Spleen (tissue), 11 donors: ENCODE measurements around the gene PELI2. TPM values are rescaled to one million over a fixed set of nuclear protein-coding genes. Genes with fewer than 3 reads are reported as not detected.

ENCODE experiments used
- DNase-seq: peaks from one replicate; pipeline ENCODE4 v3.0.0-alpha.2; 2020
- H3K27ac ChIP-seq, 8 donors: fragments of 200-600 bp; sonication (generic) in 7 of 8; 1 replicate in 4 of 8; 2 replicates in 4 of 8; pipeline versions ENCODE4 v1.5.0 to v1.8.0; 2016 to 2021; ENCODE audit warnings: inconsistent platforms in 4 of 8, mild to moderate bottlenecking in 4 of 8, moderate library complexity in 1 of 8
- H3K27me3 ChIP-seq, 7 donors: fragments of 200-600 bp; sonication (generic) in 6 of 7; replicated peaks in 1 of 7; 1 replicate in 4 of 7; 2 replicates in 3 of 7; pipeline versions ENCODE4 v1.5.0 to v1.8.0; 2016 to 2021; ENCODE audit warnings: inconsistent platforms in 3 of 7, mild to moderate bottlenecking in 1 of 7
- H3K36me3 ChIP-seq, 6 donors: fragments of 200-600 bp; sonication (generic) in 5 of 6; 1 replicate in 4 of 6; 2 replicates in 2 of 6; pipeline versions ENCODE4 v1.5.0 to v1.8.0; 2016 to 2021; ENCODE audit warnings: inconsistent platforms in 2 of 6
- H3K4me1 ChIP-seq, 6 donors: fragments of 200-600 bp; sonication (generic) in 5 of 6; 1 replicate in 3 of 6; 2 replicates in 3 of 6; pipeline versions ENCODE4 v1.5.0 to v1.8.0; 2016 to 2021; ENCODE audit warnings: inconsistent platforms in 3 of 6
- H3K4me3 ChIP-seq, 8 donors: fragments of 200-600 bp; sonication (generic) in 7 of 8; 1 replicate in 4 of 8; 2 replicates in 4 of 8; pipeline versions ENCODE4 v1.5.0 to v1.8.0; 2016 to 2021; ENCODE audit warnings: inconsistent platforms in 4 of 8, mild to moderate bottlenecking in 4 of 8, moderate library complexity in 2 of 8
- H3K9me3 ChIP-seq, 8 donors: fragments of 200-600 bp; sonication (generic) in 7 of 8; 1 replicate in 4 of 8; 2 replicates in 4 of 8; pipeline versions ENCODE4 v1.5.0 to v1.8.0; 2016 to 2021; ENCODE audit warnings: inconsistent platforms in 4 of 8
- POLR2A ChIP-seq, 3 donors: fragments of 450-650 bp; IDR thresholded peaks; one replicate each; pipeline ENCODE4 v1.5.1; 2017; ENCODE audit warnings: antibody characterized with exemption in 3 of 3, mild to moderate bottlenecking in 1 of 3
- POLR2AphosphoS5 ChIP-seq, 3 donors: sonication (generic); formaldehyde crosslinking; IDR thresholded peaks; one replicate each; pipeline ENCODE4 v1.5.1; 2017; ENCODE audit warnings: antibody characterized with exemption in 3 of 3
- WGBS, 5 donors: extraction: QIAGEN DNeasy Blood & Tissue Kit in 3 of 5; methylation state at CpG; one replicate each; pipeline versions ENCODE4 v1.1.5 to v1.1.7; 2013 to 2018; 5-methylcytosine and 5-hydroxymethylcytosine counted together
- intact Hi-C: fragments of 100-400 bp; cut with DNase I; formaldehyde crosslinking; loops from one replicate; pipeline ENCODE4 v1.15.0; 2023; ENCODE audit warnings: low total_unique reads
- polyA plus RNA-seq, 3 donors: library from polyadenylated mRNA; stranded (reverse); fragments of 200-250 nt; gene quantifications; one replicate each; pipeline ENCODE4 v1.2.1, GENCODE V29; 2013
- total RNA-seq, 7 donors: library from RNA; depleted of rRNA in 3 of 7; stranded (reverse); fragments of >200 nt in 3 of 7; fragmentation: NEBNext Ultra II Directional in 4 of 7; extraction: Animal tissue kit (Norgen Biotek cat#: 25700) in 4 of 7; gene quantifications; one replicate each; pipeline versions ENCODE4 v1.1.0 to v1.2.1, GENCODE V29; 2016 to 2021
- TF ChIP-seq, protein P1 (sequence below), 11 experiments: fragments of 200-600 bp in 7 of 11; fragments of 450-650 bp in 4 of 11; sonication (generic) in 4 of 11; IDR thresholded peaks in 8 of 11; conservative IDR thresholded peaks in 3 of 11; 1 replicate in 7 of 11; 2 replicates in 4 of 11; pipeline versions ENCODE4 v1.4.0 to v1.8.0; 2016 to 2021; ENCODE audit warnings: antibody characterized with exemption in 11 of 11, inconsistent platforms in 4 of 11, mild to moderate bottlenecking in 1 of 11
- donor health status: healthy with polysubstance abuse.
- donor health status: DM: no; HTN: no; CAD: no; lungs with moderate emphysema.
- donor health status: DM: no; HTN: no; CAD: no.
- donor health status: Bipolar disorder and iron deficiency.
- donor health status: healthy.
- donor health status: DM: no; HTN: no; CAD: no.
- donor health status: DM: yes; HTN: yes; CAD: no.

The PELI2 gene
- total and polyA plus RNA-seq, 10 donors = 2.1 to 25.3 (median 18.0) TPM

DNA sequence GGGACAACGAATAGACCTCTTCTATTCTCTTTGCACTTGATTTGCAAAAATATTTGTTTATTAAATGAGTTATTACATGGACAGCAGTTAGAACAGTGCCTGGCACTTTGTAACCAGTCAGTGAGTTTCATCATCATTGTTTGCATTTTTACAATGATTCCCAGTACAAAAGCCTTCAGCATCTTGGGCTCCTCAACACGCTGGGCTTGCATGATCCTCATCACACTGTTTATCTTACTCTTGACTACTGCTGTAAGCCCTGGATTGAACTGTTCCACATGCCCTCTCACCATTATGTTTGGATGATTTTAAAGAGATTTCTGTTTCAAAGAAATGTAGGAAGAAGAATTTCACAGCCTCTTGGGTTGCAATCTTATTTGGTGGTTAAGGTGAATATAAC lies 204.3 kb downstream of the PELI2 start:
- Histone ChIP-seq H3K9me3 (no peaks in the 10 kb centered on the region), H3K4me1 (no peaks in the 10 kb centered on the region), H3K27ac (no peak overlapping the region), H3K36me3 (no peaks in the 10 kb centered on the region), H3K27me3 (no peaks in the 10 kb centered on the region), H3K4me3 (no peak overlapping the region)
- 79 to 94% (median 91%) methylated on average over 2 of the region's 2 CpGs for WGBS, 5 donors
- intact Hi-C loops = no loop called here
- no peak for DNase-seq
- TF ChIP-seq POLR2A (IDR thresholded peaks at IDR 0.05) = no peak
- TF ChIP-seq, protein P1, sequence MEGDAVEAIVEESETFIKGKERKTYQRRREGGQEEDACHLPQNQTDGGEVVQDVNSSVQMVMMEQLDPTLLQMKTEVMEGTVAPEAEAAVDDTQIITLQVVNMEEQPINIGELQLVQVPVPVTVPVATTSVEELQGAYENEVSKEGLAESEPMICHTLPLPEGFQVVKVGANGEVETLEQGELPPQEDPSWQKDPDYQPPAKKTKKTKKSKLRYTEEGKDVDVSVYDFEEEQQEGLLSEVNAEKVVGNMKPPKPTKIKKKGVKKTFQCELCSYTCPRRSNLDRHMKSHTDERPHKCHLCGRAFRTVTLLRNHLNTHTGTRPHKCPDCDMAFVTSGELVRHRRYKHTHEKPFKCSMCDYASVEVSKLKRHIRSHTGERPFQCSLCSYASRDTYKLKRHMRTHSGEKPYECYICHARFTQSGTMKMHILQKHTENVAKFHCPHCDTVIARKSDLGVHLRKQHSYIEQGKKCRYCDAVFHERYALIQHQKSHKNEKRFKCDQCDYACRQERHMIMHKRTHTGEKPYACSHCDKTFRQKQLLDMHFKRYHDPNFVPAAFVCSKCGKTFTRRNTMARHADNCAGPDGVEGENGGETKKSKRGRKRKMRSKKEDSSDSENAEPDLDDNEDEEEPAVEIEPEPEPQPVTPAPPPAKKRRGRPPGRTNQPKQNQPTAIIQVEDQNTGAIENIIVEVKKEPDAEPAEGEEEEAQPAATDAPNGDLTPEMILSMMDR (IDR thresholded peaks at IDR 0.05 in 8 of 11, conservative IDR thresholded peaks at IDR 0.05 in 3 of 11) = no peak
- TF ChIP-seq POLR2AphosphoS5 (IDR thresholded peaks at IDR 0.05) = no peak

DNA sequence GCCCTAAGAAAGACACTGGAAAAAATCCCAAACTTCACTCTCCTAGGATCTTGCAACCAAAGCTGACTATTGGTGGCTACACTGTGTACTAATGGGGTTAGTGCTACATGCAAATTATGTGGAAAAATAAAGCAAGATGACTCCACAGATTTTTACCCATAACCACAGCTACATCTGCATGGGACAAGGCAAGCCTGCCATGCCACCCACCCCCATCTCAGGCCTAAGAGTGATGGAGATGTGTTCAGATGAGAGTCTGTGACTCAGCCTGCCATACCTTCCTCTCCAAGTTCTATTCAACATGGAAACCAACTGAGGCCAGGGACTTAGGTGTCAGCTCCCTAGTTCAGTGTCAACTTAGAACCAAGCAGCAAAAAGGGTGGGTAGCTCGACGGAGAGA lies 206.2 kb downstream of the PELI2 start:
- no peaks in the 10 kb centered on the region for H3K27me3 ChIP-seq
- 87 to 100% (median 95%) methylated on average over 2 of the region's 2 CpGs for WGBS, 5 donors
- DNase-seq = no peak

DNA sequence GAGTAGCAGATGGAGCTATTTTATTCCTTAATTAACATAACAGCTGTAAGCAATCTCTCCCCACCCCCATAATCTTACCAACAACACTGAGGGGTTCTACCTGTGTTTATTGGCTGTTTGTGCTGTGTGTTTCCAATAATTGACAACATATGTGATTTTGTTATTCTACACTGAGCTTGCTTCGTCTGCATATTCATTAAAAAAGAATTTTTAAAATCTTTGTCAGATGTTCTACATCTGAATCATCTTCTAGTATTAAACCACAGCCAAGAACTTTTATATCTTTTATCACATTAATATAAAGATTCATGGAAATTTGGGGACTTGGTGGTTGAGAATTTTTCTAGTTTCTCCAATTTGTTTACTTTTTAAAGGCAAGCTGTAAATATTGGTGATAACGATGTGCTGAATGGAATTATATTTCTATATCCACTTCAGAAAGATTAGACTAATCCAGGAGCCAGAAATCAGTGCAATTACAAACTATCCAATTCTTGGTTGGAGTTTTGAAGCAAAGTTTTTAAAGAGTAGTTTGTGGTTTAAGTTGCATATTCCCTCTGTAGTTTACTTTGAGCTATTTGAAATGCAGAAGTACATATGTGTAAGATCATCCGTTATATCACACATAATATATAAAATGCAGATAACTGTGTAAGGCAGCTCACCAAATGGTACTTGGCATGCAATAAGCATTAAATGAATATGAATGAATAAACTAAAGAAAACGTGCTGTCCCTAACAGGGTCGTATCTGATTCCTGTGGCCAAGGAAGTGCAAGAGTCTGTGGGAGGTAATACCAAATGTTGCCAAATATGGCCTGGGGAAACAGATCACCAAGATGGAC lies 206.9 kb downstream of the PELI2 start:
- Histone ChIP-seq H3K27me3 (no peaks in the 10 kb centered on the region), H3K36me3 (no peaks in the 10 kb centered on the region), H3K9me3 (no peaks in the 10 kb centered on the region), H3K27ac (no peak overlapping the region), H3K4me3 (no peak overlapping the region), H3K4me1 (no peaks in the 10 kb centered on the region)
- intact Hi-C loops = no loop called here
- 69 to 87% (median 76%) methylated on average over 5 of the region's 5 CpGs for WGBS, 5 donors
- DNase-seq = no peak
- TF ChIP-seq, protein P1 (IDR thresholded peaks at IDR 0.05 in 8 of 11, conservative IDR thresholded peaks at IDR 0.05 in 3 of 11) = no peak
- TF ChIP-seq POLR2AphosphoS5 (IDR thresholded peaks at IDR 0.05) = no peak
- TF ChIP-seq POLR2A (IDR thresholded peaks at IDR 0.05) = no peak

More for the DNA sequence above, 206.2 kb downstream of the PELI2 start:
- no peak overlapping the region for H3K27ac ChIP-seq
- H3K4me1 ChIP-seq = no peaks in the 10 kb centered on the region
- H3K9me3 ChIP-seq = no peaks in the 10 kb centered on the region
- TF ChIP-seq POLR2AphosphoS5 (IDR thresholded peaks at IDR 0.05) = no peak
- intact Hi-C loops = no loop called here
- no peak overlapping the region for H3K4me3 ChIP-seq
- no peaks in the 10 kb centered on the region for H3K36me3 ChIP-seq

DNA sequence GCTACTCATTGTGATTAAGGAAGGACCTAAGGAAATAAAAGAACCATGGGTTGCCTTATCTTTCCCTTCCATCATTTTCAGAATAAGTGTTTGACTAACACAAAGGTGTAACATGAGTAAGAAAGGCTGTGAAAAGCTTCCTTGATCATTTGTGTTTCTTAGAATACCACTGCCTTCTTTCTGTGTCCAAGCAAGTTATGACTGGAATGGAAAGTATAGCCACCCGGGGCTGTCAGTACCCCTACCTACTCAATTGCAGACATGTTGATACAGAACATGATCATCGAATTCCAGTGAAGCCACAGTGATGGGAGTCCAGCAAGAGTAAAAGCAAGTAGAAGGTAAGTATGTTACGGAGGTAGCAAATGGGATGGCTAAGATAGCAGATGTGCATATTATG lies 209.8 kb downstream of the PELI2 start:
- Histone ChIP-seq H3K27me3 (no peaks in the 10 kb centered on the region), H3K27ac (no peak overlapping the region), H3K9me3 (no peaks in the 10 kb centered on the region), H3K4me3 (no peak overlapping the region), H3K4me1 (peaks cover 0 to 5% (median 2%) of the 10 kb centered on the region in 6 donors), H3K36me3 (peaks cover 0 to 4% (median 0%) of the 10 kb centered on the region in 6 donors)
- intact Hi-C loops = no loop called here
- WGBS, 5 donors = 76 to 88% (median 80%) methylated on average over 3 of the region's 3 CpGs
- TF ChIP-seq POLR2AphosphoS5 (IDR thresholded peaks at IDR 0.05) (no peak), POLR2A (IDR thresholded peaks at IDR 0.05) (no peak)
- TF ChIP-seq, protein P1 (IDR thresholded peaks at IDR 0.05 in 8 of 11, conservative IDR thresholded peaks at IDR 0.05 in 3 of 11) = no peak
- no peak for DNase-seq
